ENCODE results near the gene HOXC11. TPM values are rescaled to one million over a fixed set of nuclear protein-coding genes. Genes with fewer than 3 reads are reported as not detected.

Gene HOXC11
- total and polyA plus RNA-seq, 7 donors, result not detected

- TF ChIP-seq CTCF (IDR thresholded peaks at IDR 0.05), result no peak
- no peak for TF ChIP-seq POLR2AphosphoS5 (IDR thresholded peaks at IDR 0.05)
- TF ChIP-seq POLR2A (IDR thresholded peaks at IDR 0.05), result no peak
- no peak for TF ChIP-seq EP300 (IDR thresholded peaks at IDR 0.05)
- WGBS, 2 donors, result 12 to 19% methylated on average over 4 of the region's 4 CpGs
- H3K4me3 ChIP-seq, result no peak overlapping the region
- no peaks in the 10 kb centered on the region for H3K36me3 ChIP-seq
- intact Hi-C loops (cut with DNase I), result no loop called here
- H3K27ac ChIP-seq, result no peak overlapping the region
- no peak for DNase-seq
- H3K9me3 ChIP-seq, result no peaks in the 10 kb centered on the region
- peaks cover 59 to 100% (median 97%) of the 10 kb centered on the region in 3 donors for H3K27me3 ChIP-seq
- H3K4me1 ChIP-seq, result peaks cover 0 to 11% (median 7%) of the 10 kb centered on the region in 4 donors
Measured at GRCh38 chr12:53944209-53944608, 28.7 kb upstream of the HOXC11 start.

GRCh38 chr12:53944907-53945847 is 27.7 kb upstream of the HOXC11 start:
- intact Hi-C loops (cut with DNase I), result no loop called here
- Histone ChIP-seq H3K27me3 (peaks cover 59 to 100% (median 97%) of the 10 kb centered on the region in 3 donors), H3K36me3 (no peaks in the 10 kb centered on the region), H3K4me3 (no peak overlapping the region), H3K9me3 (no peaks in the 10 kb centered on the region), H3K27ac (no peak overlapping the region), H3K4me1 (peaks cover 0 to 7% (median 0%) of the 10 kb centered on the region in 4 donors)
- DNase-seq, result no peak
- WGBS, 2 donors, result 7 to 14% methylated on average over 51 of the region's 51 CpGs
- TF ChIP-seq POLR2AphosphoS5 (IDR thresholded peaks at IDR 0.05), result no peak
- no peak for TF ChIP-seq EP300 (IDR thresholded peaks at IDR 0.05)
- no peak for TF ChIP-seq POLR2A (IDR thresholded peaks at IDR 0.05)
- TF ChIP-seq CTCF (IDR thresholded peaks at IDR 0.05), result no peak

GRCh38 chr12:53947743-53948142 is 25.2 kb upstream of the HOXC11 start:
- Histone ChIP-seq H3K4me1 (peaks cover 0 to 19% (median 12%) of the 10 kb centered on the region in 4 donors), H3K36me3 (no peaks in the 10 kb centered on the region), H3K27me3 (peaks cover 68 to 100% (median 99%) of the 10 kb centered on the region in 3 donors), H3K4me3 (no peak overlapping the region), H3K27ac (no peak overlapping the region), H3K9me3 (no peaks in the 10 kb centered on the region)
- TF ChIP-seq POLR2A (IDR thresholded peaks at IDR 0.05) (no peak), POLR2AphosphoS5 (IDR thresholded peaks at IDR 0.05) (no peak), CTCF (IDR thresholded peaks at IDR 0.05) (no peak), EP300 (IDR thresholded peaks at IDR 0.05) (no peak)
- no peak for DNase-seq
- intact Hi-C loops (cut with DNase I), result no loop called here

GRCh38 chr12:53948650-53949593 is 24.0 kb upstream of the HOXC11 start:
- Histone ChIP-seq H3K36me3 (no peaks in the 10 kb centered on the region), H3K27me3 (peaks cover 78 to 100% (median 99%) of the 10 kb centered on the region in 3 donors), H3K4me1 (peaks cover 0 to 25% (median 12%) of the 10 kb centered on the region in 4 donors), H3K27ac (no peak overlapping the region), H3K9me3 (no peaks in the 10 kb centered on the region), H3K4me3 (no peak overlapping the region)
- no peak for DNase-seq
- 36 to 45% methylated on average over 9 of the region's 9 CpGs for WGBS, 2 donors
- intact Hi-C loops (cut with DNase I), result no loop called here
- TF ChIP-seq EP300 (IDR thresholded peaks at IDR 0.05), result no peak
- TF ChIP-seq POLR2A (IDR thresholded peaks at IDR 0.05), result no peak
- TF ChIP-seq POLR2AphosphoS5 (IDR thresholded peaks at IDR 0.05), result no peak
- no peak for TF ChIP-seq CTCF (IDR thresholded peaks at IDR 0.05)

All from sigmoid colon (tissue), 7 donors.